Neural cell (in vitro differentiated cells): Measurements from ENCODE around the gene RIMS1. TPM values are rescaled to one million over a fixed set of nuclear protein-coding genes. Genes with fewer than 3 reads are reported as not detected.

Source experiments
- H2AFZ ChIP-seq: fragments of 200-600, 300-800 bp; sonication (generic), shearing (Covaris generic); 2 replicates; pipeline ENCODE4 v1.6.0; 2014; ENCODE audit warnings: low read depth, mild to moderate bottlenecking, antibody characterized with exemption, low read length, moderate library complexity
- H3F3A ChIP-seq: fragments of 200-600 bp; shearing (Covaris generic); 2 replicates; pipeline ENCODE4 v1.6.1; 2016; ENCODE audit warnings: mild to moderate bottlenecking, moderate library complexity, mixed read lengths, antibody characterized with exemption, low read length; ENCODE audit not compliant: insufficient read depth, poor library complexity, severe bottlenecking
- H3K27ac ChIP-seq: fragments of 200-600, 300-800 bp; sonication (generic), shearing (Covaris generic); 2 replicates; pipeline ENCODE4 v1.5.1; 2014; ENCODE audit warnings: mild to moderate bottlenecking, low read length, moderate library complexity
- H3K27me3 ChIP-seq: fragments of 300-800, 200-600 bp; sonication (generic), shearing (Covaris generic); 2 replicates; pipeline ENCODE4 v1.6.0; 2014; ENCODE audit warnings: mild to moderate bottlenecking, low read depth, low read length, moderate library complexity; ENCODE audit not compliant: insufficient read depth
- H3K36me3 ChIP-seq: fragments of 300-800, 200-600 bp; sonication (generic), shearing (Covaris generic); 2 replicates; pipeline ENCODE4 v1.5.1; 2014; ENCODE audit warnings: mild to moderate bottlenecking, antibody characterized with exemption, low read length, moderate library complexity; ENCODE audit not compliant: insufficient read depth
- H3K4me2 ChIP-seq: fragments of 300-800, 200-600 bp; sonication (generic), shearing (Covaris generic); 2 replicates; pipeline ENCODE4 v1.6.0; 2014; ENCODE audit warnings: mild to moderate bottlenecking, low read length
- H3K4me3 ChIP-seq: fragments of 300-800, 200-600 bp; sonication (generic), shearing (Covaris generic); 2 replicates; pipeline ENCODE4 v1.5.1; 2014; ENCODE audit warnings: mild to moderate bottlenecking, low read length, moderate library complexity
- H3K79me2 ChIP-seq: fragments of 200-600 bp; shearing (Covaris generic); replicated peaks from 2 replicates; pipeline ENCODE4 v1.6.0; 2014; ENCODE audit warnings: mild to moderate bottlenecking, low read length, moderate library complexity; ENCODE audit not compliant: insufficient read depth
- H3K9ac ChIP-seq: fragments of 300-800, 200-600 bp; sonication (generic), shearing (Covaris generic); 2 replicates; pipeline ENCODE4 v1.6.1; 2016; ENCODE audit warnings: mild to moderate bottlenecking, low read length, mixed read lengths
- H3K9me2 ChIP-seq: fragments of 200-600 bp; shearing (Covaris generic); 2 replicates; pipeline ENCODE4 v1.6.1; 2016; ENCODE audit warnings: mild to moderate bottlenecking, low read length, mixed read lengths; ENCODE audit not compliant: insufficient read depth
- H3K9me3 ChIP-seq: fragments of 200-600, 300-800 bp; sonication (generic), shearing (Covaris generic); 2 replicates; pipeline ENCODE4 v1.6.1; 2016; ENCODE audit warnings: mild to moderate bottlenecking, mixed run types, low read length, moderate library complexity, mixed read lengths
- H4K20me1 ChIP-seq: fragments of 200-600 bp; shearing (Covaris generic); 2 replicates; pipeline ENCODE4 v1.6.1; 2016; ENCODE audit warnings: mild to moderate bottlenecking, mixed run types; ENCODE audit not compliant: insufficient read depth
- CTCF ChIP-seq: fragments of 450-650 bp; IDR thresholded peaks from 2 replicates; pipeline ENCODE4 v1.5.1; 2014; ENCODE audit warnings: antibody characterized with exemption, mild to moderate bottlenecking, moderate library complexity; ENCODE audit not compliant: poor library complexity, severe bottlenecking
- EP300 ChIP-seq: fragments of 450-650 bp; conservative IDR thresholded peaks from 2 replicates; pipeline ENCODE4 v1.6.1; 2014; ENCODE audit warnings: antibody characterized with exemption, mild to moderate bottlenecking, moderate library complexity; ENCODE audit not compliant: poor library complexity, severe bottlenecking
- EZH2 ChIP-seq: fragments of 200-600, 300-800 bp; shearing (Covaris generic), sonication (generic); IDR thresholded peaks from 2 replicates; pipeline ENCODE4 v1.6.1; 2014; ENCODE audit warnings: antibody characterized with exemption, low read length, borderline replicate concordance, mild to moderate bottlenecking; ENCODE audit not compliant: insufficient read depth, poor library complexity, severe bottlenecking
- MXI1 ChIP-seq: fragments of 450-650 bp; conservative IDR thresholded peaks from 2 replicates; pipeline ENCODE4 v1.6.1; 2014; ENCODE audit warnings: antibody characterized with exemption, mild to moderate bottlenecking; ENCODE audit not compliant: poor library complexity, severe bottlenecking
- POLR2AphosphoS5 ChIP-seq: IDR thresholded peaks from 2 replicates; pipeline ENCODE4 v1.6.1; 2012
- RAD21 ChIP-seq: fragments of 450-650 bp; conservative IDR thresholded peaks from 2 replicates; pipeline ENCODE4 v1.6.1; 2014; ENCODE audit warnings: antibody characterized with exemption, mild to moderate bottlenecking, moderate library complexity
- REST ChIP-seq: IDR thresholded peaks from 2 replicates; pipeline ENCODE4 v1.6.1; 2012; ENCODE audit warnings: borderline replicate concordance
- SMC3 ChIP-seq: fragments of 450-650 bp; conservative IDR thresholded peaks from 2 replicates; pipeline ENCODE4 v1.6.1; 2014; ENCODE audit warnings: antibody characterized with exemption, mild to moderate bottlenecking, moderate library complexity; ENCODE audit not compliant: poor library complexity
- TAF1 ChIP-seq: IDR thresholded peaks from 2 replicates; pipeline ENCODE4 v1.6.1; 2012; ENCODE audit warnings: low read depth
- polyA plus RNA-seq: library from polyadenylated mRNA; depleted of rRNA; stranded (reverse); fragments of >200 nt; gene quantifications from 2 replicates; pipeline ENCODE4 v1.2.3, GENCODE V29; 2014

The RIMS1 gene
- polyA plus RNA-seq, 1 donor from 2014 or later, result 17.8 TPM

- Histone ChIP-seq H2AFZ (no peak overlapping the region), H3K9me2 (no peaks in the 10 kb centered on the region), H3K9ac (no peak overlapping the region), H3K27ac (no peak overlapping the region), H3F3A (no peaks in the 10 kb centered on the region), H3K79me2 (no peaks in the 10 kb centered on the region), H3K4me3 (no peak overlapping the region), H3K9me3 (no peaks in the 10 kb centered on the region), H3K36me3 (no peaks in the 10 kb centered on the region), H3K27me3 (no peaks in the 10 kb centered on the region), H4K20me1 (no peaks in the 10 kb centered on the region), H3K4me2 (no peak overlapping the region)
- TF ChIP-seq TAF1 (no peak), SMC3 (no peak), MXI1 (no peak), RAD21 (no peak), EZH2 (no peak)
Measured at GRCh38 chr6:72365773-72366172, 479.4 kb downstream of the RIMS1 start.

GRCh38 chr6:72367439-72367838 lies 481.1 kb downstream of the RIMS1 start:
- H3K36me3 ChIP-seq, result no peaks in the 10 kb centered on the region

More at GRCh38 chr6:72367439-72367838, 481.1 kb downstream of the RIMS1 start:
- Histone ChIP-seq H3K27ac (no peak overlapping the region), H2AFZ (no peak overlapping the region), H3K9me2 (no peaks in the 10 kb centered on the region), H3K27me3 (no peaks in the 10 kb centered on the region), H4K20me1 (no peaks in the 10 kb centered on the region), H3K79me2 (no peaks in the 10 kb centered on the region), H3K4me2 (no peak overlapping the region), H3K9me3 (no peaks in the 10 kb centered on the region), H3F3A (no peaks in the 10 kb centered on the region), H3K4me3 (no peak overlapping the region), H3K9ac (no peak overlapping the region)
- TF ChIP-seq POLR2AphosphoS5, result no peak
- TF ChIP-seq EZH2, result no peak
- no peak for TF ChIP-seq TAF1
- TF ChIP-seq MXI1, result no peak
- TF ChIP-seq CTCF, result no peak
- TF ChIP-seq RAD21, result no peak
- no peak for TF ChIP-seq EP300
- no peak for TF ChIP-seq REST
- TF ChIP-seq SMC3, result no peak
